ENCODE results near the gene KRTAP1-5.

GRCh38 chr17:41037853-41038350 lies 10.9 kb upstream of the KRTAP1-5 start:
- TF ChIP-seq CTCF (IDR thresholded peaks at IDR 0.05) (no peak), POLR2A (IDR thresholded peaks at IDR 0.05) (no peak)

Measured in heart left ventricle (tissue), 13 donors.